ENCODE measurements around the gene SLC1A7.

SLC1A7 gene

DNA sequence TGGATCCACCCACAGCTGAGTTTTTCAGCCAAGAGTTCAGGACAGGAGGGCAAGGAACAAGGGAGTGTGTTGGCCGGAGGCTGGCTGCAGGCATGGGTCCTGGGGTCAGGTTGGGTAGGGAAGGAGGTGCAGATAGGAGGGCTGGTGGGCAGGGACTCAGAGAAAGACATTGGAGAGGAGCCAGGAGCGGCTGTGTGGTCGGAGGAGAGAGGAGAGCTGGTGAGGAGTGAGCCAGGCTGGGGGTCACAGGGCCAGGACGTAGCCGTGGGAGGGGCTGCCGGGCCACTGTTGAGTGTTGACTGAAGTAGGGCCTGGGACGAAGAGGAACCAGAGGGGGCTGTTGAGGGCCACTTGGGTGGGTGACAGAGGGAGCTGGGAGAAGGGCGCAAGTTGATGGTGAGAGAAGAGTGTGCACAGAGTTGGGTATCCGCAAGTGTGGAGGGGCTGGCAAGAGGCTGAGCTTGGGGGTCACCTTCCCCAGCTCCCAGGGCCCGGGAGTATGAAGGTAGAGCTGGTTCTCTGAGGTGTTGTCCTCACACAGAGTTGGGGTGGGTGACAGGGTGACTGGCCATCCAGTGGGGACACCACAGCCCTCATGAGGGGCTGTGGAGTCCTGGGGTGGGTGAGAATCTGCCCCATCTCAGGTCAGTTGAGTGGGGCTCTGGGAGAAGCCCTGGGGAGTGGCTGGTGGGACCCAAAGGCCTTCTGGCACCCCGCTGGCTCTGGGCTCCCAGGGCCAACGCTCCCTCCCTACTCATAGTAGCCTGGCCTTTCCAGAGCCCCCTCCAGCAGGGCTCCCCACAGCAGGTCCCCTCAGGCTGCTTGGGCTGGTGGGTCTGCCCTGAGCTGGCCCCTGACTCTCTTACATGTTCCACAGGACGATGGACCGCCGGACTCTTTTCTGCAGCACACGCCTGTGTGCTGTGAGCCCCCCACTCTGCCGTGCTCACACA, 58.5 kb downstream of the SLC1A7 start:
- TF ChIP-seq TAF1 (IDR thresholded peaks at IDR 0.05; ENCODE audit: borderline replicate concordance, low read depth, low read length): no peak
- FAIRE-seq (no peak), DNase-seq (ENCODE audit: insufficient read length) (no peak)

DNA sequence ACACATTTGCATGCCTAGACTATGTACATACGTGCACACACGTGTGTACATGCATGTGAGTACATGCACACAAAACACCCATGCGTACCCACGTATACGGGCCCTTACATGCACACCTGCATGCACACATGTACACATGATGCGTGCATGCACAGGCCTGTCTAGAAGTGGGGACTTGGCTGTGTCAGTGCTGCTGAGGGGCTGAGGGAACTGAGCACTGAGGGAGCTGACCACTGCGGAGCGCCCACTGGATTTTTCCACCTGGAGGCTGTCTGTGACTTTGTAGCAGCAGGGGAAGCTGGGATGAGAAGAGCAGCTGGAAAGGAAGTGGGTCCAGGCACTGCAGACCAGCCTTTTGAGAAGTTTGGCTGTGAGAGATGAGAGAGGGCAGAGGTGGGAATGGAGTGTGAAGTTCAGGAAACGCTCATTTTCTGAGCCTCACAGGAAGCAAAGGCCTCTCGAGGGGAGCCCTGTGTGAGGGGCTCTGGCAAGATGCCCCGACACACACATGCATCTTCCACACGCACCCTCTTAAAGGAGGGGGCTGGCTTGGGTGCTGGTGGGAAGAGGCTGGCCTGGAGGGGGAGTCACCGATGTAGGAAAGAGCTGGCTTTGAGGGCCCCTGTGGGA, 59.5 kb downstream of the SLC1A7 start:
- DNase-seq (ENCODE audit: insufficient read length): no peak
- TF ChIP-seq TAF1 (IDR thresholded peaks at IDR 0.05; ENCODE audit: borderline replicate concordance, low read depth, low read length) (no peak), POLR2AphosphoS5 (IDR thresholded peaks at IDR 0.05; ENCODE audit: low read depth, low read length) (no peak), POLR2A (IDR thresholded peaks at IDR 0.05; ENCODE audit: low read depth, low read length) (no peak)
- no peak for FAIRE-seq

DNA sequence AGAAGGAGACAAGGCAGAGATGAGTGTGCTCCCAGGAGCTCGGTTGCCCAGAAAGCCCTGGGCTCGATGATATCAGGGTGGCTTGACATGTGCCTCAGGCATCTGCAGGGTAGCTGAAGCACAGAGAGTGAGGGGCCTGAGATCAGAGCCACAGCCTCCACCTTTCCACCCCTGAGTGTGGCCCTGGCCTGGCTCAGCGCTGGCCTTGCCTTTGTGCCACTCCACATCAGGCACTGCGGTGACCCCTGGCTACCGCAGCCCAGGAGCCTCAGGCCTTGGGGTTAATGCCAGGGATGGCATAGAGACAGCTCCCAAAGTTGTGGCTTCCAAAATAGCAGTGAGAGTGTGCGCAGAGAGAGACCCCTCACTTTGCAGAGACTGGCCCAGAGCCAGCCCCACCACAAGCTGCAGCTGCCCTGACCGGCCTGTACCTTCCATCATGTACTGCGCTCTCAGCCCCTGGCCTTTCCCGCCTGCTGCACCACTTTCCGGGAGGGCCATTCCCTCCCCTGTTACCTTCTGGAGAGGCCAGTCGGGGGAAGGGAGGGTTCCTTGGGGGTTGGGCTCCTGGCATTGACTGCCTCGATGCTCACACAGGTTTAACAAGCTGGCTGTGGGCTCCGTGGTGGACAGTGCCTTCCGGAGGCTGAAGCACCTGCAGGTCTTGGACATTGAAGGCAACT, 60.9 kb downstream of the SLC1A7 start:
- DNase-seq (ENCODE audit: insufficient read length): no peak
- FAIRE-seq: no peak
- TF ChIP-seq POLR2A (IDR thresholded peaks at IDR 0.05; ENCODE audit: low read depth, low read length): no peak
- no peak for TF ChIP-seq POLR2AphosphoS5 (IDR thresholded peaks at IDR 0.05; ENCODE audit: low read depth, low read length)
- no peak for TF ChIP-seq TAF1 (IDR thresholded peaks at IDR 0.05; ENCODE audit: borderline replicate concordance, low read depth, low read length)

DNA sequence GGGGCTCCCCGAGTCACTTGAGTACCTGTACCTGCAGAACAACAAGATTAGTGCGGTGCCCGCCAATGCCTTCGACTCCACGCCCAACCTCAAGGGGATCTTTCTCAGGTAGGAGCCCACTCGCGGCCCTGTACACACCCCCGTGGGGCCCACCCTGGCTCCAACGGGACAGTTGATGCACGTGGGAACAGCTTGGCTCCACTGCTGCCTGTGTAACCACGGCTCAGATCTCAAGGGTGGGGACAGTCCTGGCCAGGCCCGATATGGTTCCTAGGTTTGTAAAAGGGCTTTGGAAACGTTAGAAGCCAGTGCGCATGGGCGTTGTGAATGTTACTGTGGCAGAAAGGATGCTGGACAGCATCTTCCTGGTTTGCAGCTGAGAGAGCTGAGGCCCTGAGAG, 61.7 kb downstream of the SLC1A7 start:
- TF ChIP-seq POLR2AphosphoS5 (IDR thresholded peaks at IDR 0.05; ENCODE audit: low read depth, low read length) (no peak), TAF1 (IDR thresholded peaks at IDR 0.05; ENCODE audit: borderline replicate concordance, low read depth, low read length) (no peak), POLR2A (IDR thresholded peaks at IDR 0.05; ENCODE audit: low read depth, low read length) (no peak)
- FAIRE-seq (no peak), DNase-seq (ENCODE audit: insufficient read length) (no peak)

DNA sequence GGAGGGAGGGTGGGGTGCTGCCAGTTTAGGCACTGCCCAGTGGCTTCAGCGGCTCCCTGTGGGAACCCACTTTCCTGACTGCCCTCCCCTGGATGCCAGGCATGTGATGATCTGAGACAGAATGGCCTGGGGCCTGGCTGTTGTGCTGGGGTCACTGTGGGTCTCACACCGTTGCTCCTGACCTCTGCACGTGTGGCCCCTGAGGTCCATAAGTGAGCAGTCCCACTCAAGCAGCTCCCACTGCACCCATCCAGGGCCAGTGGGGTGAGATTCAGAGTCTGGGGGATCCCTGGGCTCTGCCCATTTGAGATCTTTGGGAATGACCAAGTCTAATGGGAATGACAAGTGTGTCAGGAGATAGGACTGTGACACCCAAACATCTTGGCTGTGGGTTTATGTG, 62.4 kb downstream of the SLC1A7 start:
- FAIRE-seq: no peak
- DNase-seq (ENCODE audit: insufficient read length): no peak
- TF ChIP-seq POLR2A (IDR thresholded peaks at IDR 0.05; ENCODE audit: low read depth, low read length): no peak
- no peak for TF ChIP-seq TAF1 (IDR thresholded peaks at IDR 0.05; ENCODE audit: borderline replicate concordance, low read depth, low read length)
- no peak for TF ChIP-seq POLR2AphosphoS5 (IDR thresholded peaks at IDR 0.05; ENCODE audit: low read depth, low read length)

DNA sequence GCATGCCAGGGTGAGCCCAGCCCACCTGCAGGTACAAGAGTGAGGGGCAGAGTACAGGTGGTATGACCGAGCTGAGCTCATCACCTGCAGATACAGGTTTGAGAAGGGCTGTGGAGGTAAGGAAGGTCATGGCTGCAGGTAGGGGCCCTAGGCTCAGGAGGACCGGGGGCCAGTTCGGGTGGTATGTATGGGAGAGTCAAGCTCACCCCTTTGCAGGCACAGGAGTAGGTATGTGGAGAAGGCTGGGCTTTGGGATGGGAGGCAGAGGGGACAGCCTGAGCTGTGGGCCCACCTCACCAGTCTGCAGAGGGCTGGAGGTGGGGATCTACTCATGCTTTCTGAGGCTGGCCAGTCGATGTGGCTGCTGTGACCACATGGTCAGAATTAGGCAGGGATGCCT, 63.2 kb downstream of the SLC1A7 start:
- TF ChIP-seq POLR2A (IDR thresholded peaks at IDR 0.05; ENCODE audit: low read depth, low read length) (no peak), TAF1 (IDR thresholded peaks at IDR 0.05; ENCODE audit: borderline replicate concordance, low read depth, low read length) (no peak), POLR2AphosphoS5 (IDR thresholded peaks at IDR 0.05; ENCODE audit: low read depth, low read length) (no peak)

DNA sequence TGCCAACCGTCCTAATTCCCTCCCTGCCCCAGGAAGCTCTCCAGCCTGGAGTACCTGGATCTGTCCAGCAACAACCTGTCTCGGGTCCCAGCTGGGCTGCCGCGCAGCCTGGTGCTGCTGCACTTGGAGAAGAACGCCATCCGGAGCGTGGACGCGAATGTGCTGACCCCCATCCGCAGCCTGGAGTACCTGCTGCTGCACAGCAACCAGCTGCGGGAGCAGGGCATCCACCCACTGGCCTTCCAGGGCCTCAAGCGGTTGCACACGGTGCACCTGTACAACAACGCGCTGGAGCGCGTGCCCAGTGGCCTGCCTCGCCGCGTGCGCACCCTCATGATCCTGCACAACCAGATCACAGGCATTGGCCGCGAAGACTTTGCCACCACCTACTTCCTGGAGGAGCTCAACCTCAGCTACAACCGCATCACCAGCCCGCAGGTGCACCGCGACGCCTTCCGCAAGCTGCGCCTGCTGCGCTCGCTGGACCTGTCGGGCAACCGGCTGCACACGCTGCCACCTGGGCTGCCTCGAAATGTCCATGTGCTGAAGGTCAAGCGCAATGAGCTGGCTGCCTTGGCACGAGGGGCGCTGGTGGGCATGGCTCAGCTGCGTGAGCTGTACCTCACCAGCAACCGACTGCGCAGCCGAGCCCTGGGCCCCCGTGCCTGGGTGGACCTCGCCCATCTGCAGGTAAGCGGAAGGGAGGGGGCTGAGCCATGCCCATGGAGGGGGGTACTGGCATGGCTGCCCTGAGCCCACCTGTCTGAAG, 63.9 kb downstream of the SLC1A7 start:
- DNase-seq (ENCODE audit: insufficient read length): no peak
- FAIRE-seq: no peak

More for the DNA sequence above, 63.2 kb downstream of the SLC1A7 start:
- no peak for FAIRE-seq
- DNase-seq (ENCODE audit: insufficient read length): no peak

DNA sequence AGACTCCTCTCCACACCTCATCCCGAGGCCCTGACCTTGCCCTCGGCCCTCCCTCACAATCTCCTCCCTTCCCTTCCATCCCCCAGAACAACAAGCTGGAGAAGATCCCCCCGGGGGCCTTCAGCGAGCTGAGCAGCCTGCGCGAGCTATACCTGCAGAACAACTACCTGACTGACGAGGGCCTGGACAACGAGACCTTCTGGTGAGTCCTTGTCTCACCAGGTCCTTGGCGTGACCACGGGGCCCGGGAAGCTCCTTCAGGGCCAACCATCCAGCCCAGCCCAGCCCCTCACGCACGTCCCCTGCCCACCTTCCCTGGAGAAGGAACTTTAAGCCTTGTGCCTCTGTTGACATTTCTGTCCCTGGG, 64.9 kb downstream of the SLC1A7 start:
- TF ChIP-seq POLR2A (IDR thresholded peaks at IDR 0.05; ENCODE audit: low read depth, low read length): no peak
- TF ChIP-seq TAF1 (IDR thresholded peaks at IDR 0.05; ENCODE audit: borderline replicate concordance, low read depth, low read length): no peak
- no peak for TF ChIP-seq POLR2AphosphoS5 (IDR thresholded peaks at IDR 0.05; ENCODE audit: low read depth, low read length)
- FAIRE-seq (no peak), DNase-seq (ENCODE audit: insufficient read length) (no peak)

More for the DNA sequence above, 63.9 kb downstream of the SLC1A7 start:
- no peak for TF ChIP-seq TAF1 (IDR thresholded peaks at IDR 0.05; ENCODE audit: borderline replicate concordance, low read depth, low read length)
- no peak for TF ChIP-seq POLR2AphosphoS5 (IDR thresholded peaks at IDR 0.05; ENCODE audit: low read depth, low read length)
- TF ChIP-seq POLR2A (IDR thresholded peaks at IDR 0.05; ENCODE audit: low read depth, low read length): no peak

DNA sequence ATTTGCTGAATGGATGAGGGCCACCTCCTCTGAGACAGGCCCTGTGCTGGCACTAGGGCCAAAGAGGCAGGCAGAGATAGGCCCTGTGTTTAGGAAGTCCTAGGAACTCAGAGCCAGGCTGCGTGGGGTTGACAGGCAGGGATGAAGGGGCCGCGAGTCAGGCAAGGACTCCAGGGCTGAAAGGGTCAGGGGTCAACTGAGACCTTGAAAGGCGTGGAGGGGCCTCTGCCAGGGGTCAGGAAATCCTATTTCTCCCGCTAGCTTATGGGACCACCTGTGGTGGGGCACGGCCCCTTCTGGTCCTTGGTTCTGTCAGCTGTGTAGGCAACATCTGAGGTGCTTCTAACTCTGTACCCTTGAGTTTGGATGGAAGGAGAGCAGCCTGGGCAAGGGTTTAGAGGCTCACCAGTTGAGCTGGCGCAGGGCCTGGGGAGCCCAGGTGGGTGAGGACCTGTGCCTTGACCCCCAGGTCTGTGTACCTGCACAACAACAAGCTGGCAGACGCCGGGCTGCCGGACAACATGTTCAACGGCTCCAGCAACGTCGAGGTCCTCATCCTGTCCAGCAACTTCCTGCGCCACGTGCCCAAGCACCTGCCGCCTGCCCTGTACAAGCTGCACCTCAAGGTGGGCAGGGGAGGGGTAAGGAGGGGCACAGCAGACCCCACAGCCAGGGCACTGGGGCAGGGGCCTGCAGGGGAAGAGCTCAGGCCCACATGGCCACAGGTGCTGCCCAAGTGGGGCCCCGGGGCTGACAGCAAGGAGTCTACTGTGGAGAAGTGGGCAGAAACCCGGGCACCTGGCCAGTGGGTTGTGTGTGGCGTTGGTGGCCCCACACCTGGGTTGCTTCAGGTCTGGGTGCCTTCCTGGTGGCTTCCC, 65.5 kb downstream of the SLC1A7 start:
- no peak for FAIRE-seq
- no peak for TF ChIP-seq TAF1 (IDR thresholded peaks at IDR 0.05; ENCODE audit: borderline replicate concordance, low read depth, low read length)
- no peak for TF ChIP-seq POLR2A (IDR thresholded peaks at IDR 0.05; ENCODE audit: low read depth, low read length)

DNA sequence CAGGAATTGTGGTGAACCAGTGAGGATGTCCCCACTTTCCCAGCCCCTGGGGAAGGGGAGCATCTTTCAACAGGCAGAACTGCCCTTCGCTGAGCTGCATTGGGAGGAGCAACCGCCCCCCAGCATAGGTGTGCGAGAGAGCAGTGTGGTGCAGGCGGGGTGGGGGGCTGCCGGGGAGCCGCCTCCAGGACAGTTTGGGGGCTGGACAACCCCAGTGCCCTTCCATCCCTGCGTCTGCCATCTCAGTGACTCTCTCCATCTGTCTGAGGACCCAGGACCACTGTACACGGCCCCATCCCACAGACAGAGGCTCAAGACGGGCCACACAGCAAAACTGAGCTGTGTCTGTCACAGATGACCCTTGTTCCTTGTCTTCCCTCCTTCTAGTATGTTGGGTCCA, 66.3 kb downstream of the SLC1A7 start:
- FAIRE-seq (no peak), DNase-seq (ENCODE audit: insufficient read length) (no peak)
- TF ChIP-seq POLR2A (IDR thresholded peaks at IDR 0.05; ENCODE audit: low read depth, low read length) (no peak), TAF1 (IDR thresholded peaks at IDR 0.05; ENCODE audit: borderline replicate concordance, low read depth, low read length) (no peak), POLR2AphosphoS5 (IDR thresholded peaks at IDR 0.05; ENCODE audit: low read depth, low read length) (no peak)

More for the DNA sequence above, 65.5 kb downstream of the SLC1A7 start:
- no peak for DNase-seq (ENCODE audit: insufficient read length)
